ENCODE results near the gene FURIN. TPM values are rescaled to one million over a fixed set of nuclear protein-coding genes. Genes with fewer than 3 reads are reported as not detected.

FURIN gene
- total RNA-seq, 1 experiment from 2014 or later = 35.1 TPM

GRCh38 chr15:90819850-90820249 is 48.5 kb upstream of the FURIN start:
- Mint-ChIP-seq H3K27me3 (ENCODE audit: low read depth) (no peaks in the 10 kb centered on the region), H3K4me3 (no peak overlapping the region), H3K9me3 (no peaks in the 10 kb centered on the region), H3K36me3 (ENCODE audit: insufficient read depth in 1 of 3, low read depth in 3 of 3) (peaks cover 4 to 11% (median 8%) of the 10 kb centered on the region in 3 experiments; a peak in 6 of 7 replicates), H3K27ac (no peak overlapping the region), H3K4me1 (peaks cover 27 to 36% of the 10 kb centered on the region in 2 experiments)
- Histone ChIP-seq H2AK5ac (ENCODE audit: insufficient read length, low read length) (no peak overlapping the region), H2AFZ (ENCODE audit: low read length) (no peak overlapping the region), H3K27me3 (ENCODE audit: insufficient read depth, low read length) (no peaks in the 10 kb centered on the region), H3K4me1 (ENCODE audit: insufficient read depth, low read length) (no peaks in the 10 kb centered on the region), H3K14ac (ENCODE audit: insufficient read depth, low read length) (no peak overlapping the region), H3K23ac (ENCODE audit: insufficient read length, low read depth, low read length) (no peak overlapping the region), H3K9me3 (ENCODE audit: control insufficient read depth, low read depth, low read length) (no peaks in the 10 kb centered on the region), H4K5ac (ENCODE audit: insufficient read length, low read depth, low read length) (no peak overlapping the region), H3K4ac (ENCODE audit: low read depth, low read length) (no peak overlapping the region), H3T11ph (ENCODE audit: low read length) (no peak overlapping the region), H2BK12ac (ENCODE audit: insufficient read length, low read depth, low read length) (no peak overlapping the region), H4K8ac (replicated peaks; ENCODE audit: insufficient read length, low read depth, low read length) (no peak overlapping the region), H3K18ac (ENCODE audit: insufficient read length, low read depth, low read length) (no peak overlapping the region), H4K91ac (ENCODE audit: insufficient read length, low read depth, low read length) (no peak overlapping the region), H3K9ac (ENCODE audit: extremely low read depth, insufficient read length, low read length) (no peak overlapping the region), H3K79me2 (ENCODE audit: insufficient read depth, low read length) (no peaks in the 10 kb centered on the region), H3K27ac (ENCODE audit: insufficient read length, low read depth, low read length) (no peak overlapping the region), H2BK5ac (ENCODE audit: insufficient read length, low read length) (no peak overlapping the region), H2BK120ac (ENCODE audit: low read depth, low read length, poor library complexity, severe bottlenecking) (no peak overlapping the region), H2BK15ac (ENCODE audit: low read depth, low read length) (no peak overlapping the region), H3K79me1 (ENCODE audit: insufficient read depth, low read depth, low read length, poor library complexity, severe bottlenecking) (no peaks in the 10 kb centered on the region), H3K23me2 (ENCODE audit: insufficient read length, low read depth, low read length, poor library complexity, severe bottlenecking) (no peaks in the 10 kb centered on the region), H3K56ac (ENCODE audit: insufficient read length, low read depth, low read length) (no peak overlapping the region), H2BK20ac (ENCODE audit: low read depth, low read length, poor library complexity, severe bottlenecking) (no peak overlapping the region), H4K20me1 (ENCODE audit: control insufficient read depth, insufficient read depth, insufficient read length) (no peaks in the 10 kb centered on the region), H3K4me2 (ENCODE audit: insufficient read depth, insufficient read length, low read length) (no peak overlapping the region)
- WGBS (ENCODE audit: extremely low coverage, insufficient read length, low lambda C conversion rate) = no CpG with 5 or more reads among the region's 12 CpGs
- TF ChIP-seq CTCF (conservative IDR thresholded peaks at IDR 0.05) = no peak
- no peak for DNase-seq
